ENCODE data around the gene ZNF280D. TPM values are rescaled to one million over a fixed set of nuclear protein-coding genes. Genes with fewer than 3 reads are reported as not detected.

The ZNF280D gene
- total RNA-seq, 2 donors from 2014 or later: 30.7 to 34.4 TPM

DNA sequence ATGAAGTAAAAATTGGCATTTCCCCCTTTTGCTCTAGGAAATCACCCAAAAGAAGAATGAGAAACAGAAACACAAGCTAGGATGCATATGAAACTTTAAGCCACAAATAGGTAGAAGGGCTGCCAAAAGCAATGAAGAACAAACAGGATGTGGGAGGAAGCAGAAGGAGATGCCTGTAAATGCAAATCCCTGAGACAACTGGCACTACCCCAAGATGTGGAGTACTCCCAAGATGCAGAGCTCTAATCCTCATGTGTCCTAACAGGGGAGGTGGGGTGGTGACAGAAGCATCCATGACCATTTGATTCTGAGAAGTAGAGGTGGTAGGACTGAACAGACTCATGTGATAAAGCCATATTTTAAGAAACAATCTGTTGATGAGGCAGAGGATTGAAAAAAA is 31.9 kb upstream of the ZNF280D start:
- Mint-ChIP-seq H3K4me3 (no peak overlapping the region), H3K27ac (no peak overlapping the region), H3K27me3 (no peaks in the 10 kb centered on the region), H3K4me1 (peaks cover 7% of the 10 kb centered on the region), H3K36me3 (ENCODE audit: low read depth) (peaks cover 2% of the 10 kb centered on the region)
- H3K9me3 ChIP-seq (ENCODE audit: control insufficient read depth, low read length, poor library complexity, severe bottlenecking): no peaks in the 10 kb centered on the region
- DNase-seq (no peak), ATAC-seq (no peak)

DNA sequence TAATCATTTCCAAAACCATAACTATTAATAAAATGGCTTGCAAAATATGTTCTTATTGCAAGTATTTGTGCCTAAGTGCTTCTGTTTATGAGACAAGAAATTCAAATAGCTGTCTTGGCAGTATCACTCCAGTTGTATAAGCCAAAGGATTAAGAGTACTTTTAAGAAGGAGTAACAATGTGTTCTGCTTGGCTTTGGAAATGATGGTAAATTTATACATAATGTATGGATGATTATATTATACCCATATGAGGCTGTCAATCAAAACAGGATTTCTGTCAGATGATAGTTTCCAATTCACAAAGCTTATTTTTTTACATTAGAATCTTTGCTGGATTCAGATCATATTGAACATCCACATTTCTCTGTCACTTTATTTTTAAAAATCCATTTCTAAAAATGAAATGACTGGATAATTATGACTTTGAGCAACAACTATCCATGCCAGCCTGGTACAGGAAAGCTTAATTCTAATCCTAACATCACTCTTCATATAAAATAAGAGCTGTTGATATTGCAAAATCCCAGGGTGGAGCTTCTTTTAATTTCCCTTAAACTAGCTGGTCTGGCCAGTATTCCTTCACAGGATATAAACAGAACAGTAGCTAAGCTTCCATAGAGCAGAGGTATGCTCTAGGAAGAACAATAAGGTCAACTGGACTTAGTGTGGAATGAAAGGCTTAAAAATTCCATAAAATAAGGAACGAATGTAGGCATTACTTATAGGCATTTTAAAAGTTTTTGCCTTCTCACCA is 30.0 kb upstream of the ZNF280D start:
- no peak for DNase-seq
- Mint-ChIP-seq H3K36me3 (ENCODE audit: low read depth) (peaks cover 2% of the 10 kb centered on the region), H3K4me3 (no peak overlapping the region), H3K27me3 (no peaks in the 10 kb centered on the region), H3K4me1 (peaks cover 7% of the 10 kb centered on the region), H3K27ac (no peak overlapping the region)
- no peaks in the 10 kb centered on the region for H3K9me3 ChIP-seq (ENCODE audit: control insufficient read depth, low read length, poor library complexity, severe bottlenecking)
- no peak for ATAC-seq

DNA sequence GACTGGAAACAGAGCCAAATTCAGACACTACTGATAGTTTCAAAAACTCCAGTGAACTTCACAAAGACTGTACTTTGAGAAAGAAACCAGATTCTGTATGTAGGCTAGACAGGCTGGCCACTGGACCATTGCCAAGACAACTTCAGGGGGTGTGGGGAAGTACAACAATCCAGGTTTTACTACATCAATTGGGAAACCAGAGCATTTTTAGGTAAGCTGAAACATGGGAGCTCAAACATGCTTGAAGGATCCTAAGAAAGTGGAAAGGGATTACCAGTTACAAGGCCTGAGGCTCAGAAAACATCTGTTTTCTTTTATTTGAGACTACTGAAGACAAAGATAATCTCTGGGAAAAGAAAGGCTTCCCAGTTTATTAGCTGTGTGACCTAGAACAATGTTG is 26.9 kb upstream of the ZNF280D start:
- Mint-ChIP-seq H3K27ac (no peak overlapping the region), H3K27me3 (peaks cover 6% of the 10 kb centered on the region), H3K4me3 (no peak overlapping the region), H3K4me1 (peaks cover 2% of the 10 kb centered on the region), H3K36me3 (ENCODE audit: low read depth) (peaks cover 2% of the 10 kb centered on the region)
- no peak for DNase-seq
- ATAC-seq: no peak
- H3K9me3 ChIP-seq (ENCODE audit: control insufficient read depth, low read length, poor library complexity, severe bottlenecking): no peaks in the 10 kb centered on the region

DNA sequence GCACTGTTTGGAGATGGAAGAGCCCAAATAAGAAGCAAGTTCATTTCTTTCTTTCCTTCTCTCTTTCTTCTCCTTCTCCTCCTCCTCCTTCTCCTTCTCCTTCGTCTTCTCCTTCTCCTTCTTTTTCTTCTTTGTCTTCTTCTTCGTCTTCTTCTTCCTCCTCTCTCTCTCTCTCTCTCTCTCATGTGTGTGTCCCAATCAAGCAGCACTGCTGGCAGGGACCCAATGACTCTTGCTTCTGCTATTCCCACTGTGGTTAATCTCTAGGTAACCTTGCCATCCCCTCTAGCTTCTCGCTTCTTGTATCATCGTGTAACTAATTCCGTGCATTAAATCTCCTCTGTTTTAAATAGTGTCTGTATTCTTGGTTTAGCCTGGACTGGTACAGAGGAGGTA is 26.1 kb upstream of the ZNF280D start:
- Mint-ChIP-seq H3K4me1 (no peaks in the 10 kb centered on the region), H3K36me3 (ENCODE audit: low read depth) (peaks cover 2% of the 10 kb centered on the region), H3K27ac (no peak overlapping the region), H3K4me3 (no peak overlapping the region), H3K27me3 (peaks cover 8% of the 10 kb centered on the region)
- DNase-seq: no peak
- no peak for ATAC-seq
- H3K9me3 ChIP-seq (ENCODE audit: control insufficient read depth, low read length, poor library complexity, severe bottlenecking): no peaks in the 10 kb centered on the region

DNA sequence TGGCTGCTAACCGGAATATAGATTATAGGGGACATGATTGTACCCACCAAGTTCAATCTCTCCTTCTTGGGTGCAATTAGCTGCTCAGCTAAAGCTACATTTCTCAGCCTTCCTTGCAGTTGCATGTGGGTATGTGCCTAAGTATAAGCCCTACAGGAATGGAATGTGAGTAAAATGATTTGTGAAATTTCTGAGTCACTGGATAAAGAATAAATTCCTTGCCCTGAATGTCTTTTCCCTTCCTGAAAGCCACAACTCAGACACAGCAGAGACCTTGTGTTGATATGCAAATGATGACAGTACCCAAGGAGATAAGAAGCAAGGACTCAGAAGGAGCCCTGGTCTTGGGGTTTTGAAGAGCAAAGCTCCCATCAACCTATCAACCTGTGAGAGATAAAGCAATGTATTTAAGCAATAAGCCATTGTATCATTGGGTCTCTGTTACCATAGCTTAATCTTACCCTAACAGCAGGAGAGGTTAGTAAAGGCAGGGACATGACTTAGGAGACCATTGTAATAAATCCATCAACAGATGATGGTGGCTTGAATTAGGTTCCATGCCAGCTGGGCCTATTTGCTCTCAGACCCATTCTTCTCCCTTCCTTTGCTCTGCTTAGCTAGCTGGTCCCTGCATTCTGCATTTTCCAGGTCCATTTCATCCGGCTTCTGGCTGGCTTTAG is 25.6 kb upstream of the ZNF280D start:
- DNase-seq (no peak), ATAC-seq (no peak)
- no peaks in the 10 kb centered on the region for H3K9me3 ChIP-seq (ENCODE audit: control insufficient read depth, low read length, poor library complexity, severe bottlenecking)
- H3K4me3 Mint-ChIP-seq: no peak overlapping the region
- H3K27me3 Mint-ChIP-seq: peaks cover 8% of the 10 kb centered on the region
- no peaks in the 10 kb centered on the region for H3K4me1 Mint-ChIP-seq
- H3K27ac Mint-ChIP-seq: no peak overlapping the region
- no peaks in the 10 kb centered on the region for H3K36me3 Mint-ChIP-seq (ENCODE audit: low read depth)

DNA sequence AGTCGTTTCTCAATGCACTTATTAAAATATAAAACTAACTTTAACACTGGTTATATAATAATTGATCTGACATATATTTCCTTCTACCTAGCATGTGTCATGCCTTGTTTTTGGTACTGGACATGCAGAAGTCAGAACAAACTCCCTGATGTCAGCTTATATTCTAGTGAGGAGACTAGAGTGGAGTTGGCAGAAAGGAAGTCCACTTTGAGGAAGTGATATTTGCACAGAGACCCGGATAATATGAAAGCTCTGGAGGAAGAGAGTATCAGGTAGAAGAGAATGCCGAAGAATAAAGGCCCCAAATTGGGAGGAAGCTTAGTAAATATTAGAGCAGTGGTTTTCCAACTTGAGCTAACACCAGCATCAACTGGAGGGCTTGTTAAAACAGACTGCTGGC is 24.6 kb upstream of the ZNF280D start:
- Mint-ChIP-seq H3K36me3 (ENCODE audit: low read depth) (no peaks in the 10 kb centered on the region), H3K4me1 (no peaks in the 10 kb centered on the region), H3K4me3 (no peak overlapping the region), H3K27ac (no peak overlapping the region), H3K27me3 (peaks cover 8% of the 10 kb centered on the region)
- DNase-seq (no peak), ATAC-seq (no peak)
- no peaks in the 10 kb centered on the region for H3K9me3 ChIP-seq (ENCODE audit: control insufficient read depth, low read length, poor library complexity, severe bottlenecking)

DNA sequence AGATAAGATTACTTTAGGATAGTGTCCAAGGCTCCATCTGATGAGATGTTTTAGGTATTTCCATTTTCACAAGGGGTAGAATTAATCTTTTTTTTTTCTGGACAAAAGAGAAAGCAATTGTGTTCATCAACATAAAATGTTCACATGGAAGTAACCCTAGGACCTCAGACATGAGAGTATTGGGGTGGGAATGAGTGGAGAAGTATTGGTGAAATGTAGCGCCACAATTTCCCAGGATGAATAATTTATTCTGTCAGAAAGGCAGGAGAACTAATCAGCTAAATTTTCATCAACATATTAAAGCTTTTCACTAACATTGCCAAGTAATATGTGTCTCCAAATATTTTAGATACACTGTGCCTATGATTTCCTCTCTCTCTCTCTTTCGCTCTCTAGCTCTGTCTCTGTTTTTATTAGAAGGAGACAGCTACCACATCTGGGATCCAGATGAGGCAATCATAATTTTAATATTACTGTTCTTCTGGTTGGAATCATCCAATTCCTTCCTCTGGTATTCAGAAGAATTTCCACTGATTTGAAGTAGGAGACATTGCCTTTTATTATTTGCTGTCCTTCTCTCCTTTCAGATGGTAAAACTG is 21.6 kb upstream of the ZNF280D start:
- Mint-ChIP-seq H3K27me3 (peaks cover 8% of the 10 kb centered on the region), H3K27ac (no peak overlapping the region), H3K4me3 (no peak overlapping the region), H3K36me3 (ENCODE audit: low read depth) (no peaks in the 10 kb centered on the region), H3K4me1 (no peaks in the 10 kb centered on the region)
- ATAC-seq (no peak), DNase-seq (no peak)
- H3K9me3 ChIP-seq (ENCODE audit: control insufficient read depth, low read length, poor library complexity, severe bottlenecking): no peaks in the 10 kb centered on the region

DNA sequence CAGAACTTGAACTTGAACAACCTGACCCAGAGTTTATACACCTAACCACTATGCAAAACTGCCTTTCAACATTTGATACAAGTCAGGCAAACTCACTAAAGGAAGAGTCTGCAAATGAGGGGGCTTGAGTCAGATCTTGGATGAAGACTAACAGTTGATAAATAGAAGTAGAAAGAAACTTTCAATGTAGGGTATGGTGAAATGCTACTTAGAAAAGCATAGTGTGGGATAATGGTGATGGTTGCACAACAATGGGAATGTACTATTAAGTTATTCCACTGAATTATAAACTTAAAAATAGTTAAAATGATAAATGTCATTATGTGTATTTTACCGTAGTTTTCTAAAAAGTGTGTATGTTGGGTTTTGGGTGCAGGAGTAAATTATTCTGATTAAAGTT is 19.7 kb upstream of the ZNF280D start:
- Mint-ChIP-seq H3K27me3 (peaks cover 15% of the 10 kb centered on the region), H3K27ac (no peak overlapping the region), H3K36me3 (ENCODE audit: low read depth) (no peaks in the 10 kb centered on the region), H3K4me1 (no peaks in the 10 kb centered on the region), H3K4me3 (no peak overlapping the region)
- no peak for ATAC-seq
- DNase-seq: no peak
- H3K9me3 ChIP-seq (ENCODE audit: control insufficient read depth, low read length, poor library complexity, severe bottlenecking): no peaks in the 10 kb centered on the region

DNA sequence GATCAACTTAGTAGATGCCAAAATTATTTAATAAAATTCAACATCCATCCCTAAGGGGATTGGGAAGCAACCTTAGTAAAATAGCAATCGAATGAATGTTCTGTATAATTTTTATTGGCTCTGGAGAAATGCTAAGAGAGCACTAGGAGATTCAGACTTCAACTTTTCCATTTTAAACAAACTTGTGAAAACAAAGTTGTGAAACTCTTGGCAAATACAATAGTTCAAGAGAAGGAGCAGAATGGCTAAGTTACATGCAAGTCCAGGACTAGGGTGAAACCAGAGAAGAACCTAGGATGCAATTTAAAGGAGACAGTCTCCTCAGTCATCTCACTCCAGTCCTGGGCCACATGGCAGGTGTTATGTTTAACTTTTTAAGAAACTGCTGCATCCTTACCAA is 16.7 kb upstream of the ZNF280D start:
- ATAC-seq (no peak), DNase-seq (no peak)
- Mint-ChIP-seq H3K27me3 (peaks cover 12% of the 10 kb centered on the region), H3K36me3 (ENCODE audit: low read depth) (no peaks in the 10 kb centered on the region), H3K4me1 (no peaks in the 10 kb centered on the region), H3K27ac (no peak overlapping the region), H3K4me3 (no peak overlapping the region)
- H3K9me3 ChIP-seq (ENCODE audit: control insufficient read depth, low read length, poor library complexity, severe bottlenecking): no peaks in the 10 kb centered on the region

DNA sequence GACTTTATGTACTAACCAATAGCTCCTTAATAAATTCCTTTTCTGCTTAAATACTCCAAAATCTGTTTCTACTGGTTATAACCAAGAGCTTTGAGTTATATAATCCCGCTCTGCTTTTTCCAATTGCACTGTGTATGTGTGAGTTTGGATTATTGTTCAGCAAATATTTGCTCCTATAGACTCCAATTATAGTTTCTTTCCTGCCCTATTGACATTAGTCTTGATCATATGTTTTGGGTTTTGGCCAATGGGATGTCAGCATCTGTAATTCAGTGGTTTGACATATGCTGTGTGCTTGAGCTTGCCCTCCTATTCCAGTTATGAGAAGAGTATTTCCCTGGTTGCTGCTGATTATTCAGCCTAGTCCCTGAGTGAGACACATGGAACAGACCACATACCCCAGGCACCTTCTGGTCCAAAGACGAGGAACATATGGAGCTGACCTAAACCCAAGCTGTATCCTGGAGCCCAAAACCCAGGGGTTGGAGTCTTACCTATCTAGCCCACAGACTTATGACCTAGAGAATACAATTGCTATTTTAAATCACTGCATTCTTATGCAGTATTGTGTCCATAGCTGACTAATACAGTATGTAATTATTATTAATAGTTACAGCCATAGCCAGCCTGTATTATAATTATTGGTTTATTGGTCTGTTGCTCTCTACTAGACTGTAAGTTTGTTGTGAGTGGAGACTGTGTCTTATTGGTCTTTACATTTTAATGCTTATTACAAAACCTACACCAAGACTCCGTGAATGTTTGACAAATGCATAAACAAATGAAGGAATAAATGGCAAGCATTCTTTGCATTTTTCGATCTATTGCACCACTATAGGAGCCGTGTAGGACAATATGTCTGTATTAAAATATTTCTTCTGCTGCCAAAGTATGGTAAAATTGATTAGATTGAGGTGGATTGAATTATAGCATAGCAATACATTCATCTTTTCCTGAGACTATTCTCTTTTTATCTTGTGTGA is 11.7 kb upstream of the ZNF280D start:
- Mint-ChIP-seq H3K36me3 (ENCODE audit: low read depth) (no peaks in the 10 kb centered on the region), H3K4me3 (no peak overlapping the region), H3K27me3 (peaks cover 16% of the 10 kb centered on the region), H3K4me1 (no peaks in the 10 kb centered on the region), H3K27ac (no peak overlapping the region)
- ATAC-seq (no peak), DNase-seq (no peak)
- no peaks in the 10 kb centered on the region for H3K9me3 ChIP-seq (ENCODE audit: control insufficient read depth, low read length, poor library complexity, severe bottlenecking)

DNA sequence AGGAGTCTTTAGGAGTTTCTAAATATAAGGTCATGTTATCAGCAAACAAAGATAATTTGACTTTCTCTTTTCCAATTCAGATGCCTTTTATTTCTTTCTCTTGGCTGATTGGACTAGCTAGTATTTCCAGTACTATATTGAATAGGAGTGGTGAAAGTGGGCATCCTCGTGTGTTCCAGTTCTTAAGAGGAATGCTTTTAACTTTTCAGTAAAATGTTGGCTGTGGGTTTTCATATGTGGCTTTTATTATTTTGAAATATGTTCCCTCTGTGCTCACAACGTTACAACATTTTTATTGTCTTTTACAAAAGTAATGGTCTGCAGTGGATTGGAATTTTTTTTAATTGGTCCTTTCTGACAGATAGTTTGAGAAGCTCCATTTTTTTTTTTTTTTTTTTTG is 8.2 kb upstream of the ZNF280D start:
- Mint-ChIP-seq H3K4me3 (no peak overlapping the region), H3K36me3 (ENCODE audit: low read depth) (no peaks in the 10 kb centered on the region), H3K27ac (no peak overlapping the region), H3K27me3 (peaks cover 5% of the 10 kb centered on the region), H3K4me1 (no peaks in the 10 kb centered on the region)
- peaks cover 2% of the 10 kb centered on the region for H3K9me3 ChIP-seq (ENCODE audit: control insufficient read depth, low read length, poor library complexity, severe bottlenecking)
- no peak for DNase-seq
- no peak for ATAC-seq

DNA sequence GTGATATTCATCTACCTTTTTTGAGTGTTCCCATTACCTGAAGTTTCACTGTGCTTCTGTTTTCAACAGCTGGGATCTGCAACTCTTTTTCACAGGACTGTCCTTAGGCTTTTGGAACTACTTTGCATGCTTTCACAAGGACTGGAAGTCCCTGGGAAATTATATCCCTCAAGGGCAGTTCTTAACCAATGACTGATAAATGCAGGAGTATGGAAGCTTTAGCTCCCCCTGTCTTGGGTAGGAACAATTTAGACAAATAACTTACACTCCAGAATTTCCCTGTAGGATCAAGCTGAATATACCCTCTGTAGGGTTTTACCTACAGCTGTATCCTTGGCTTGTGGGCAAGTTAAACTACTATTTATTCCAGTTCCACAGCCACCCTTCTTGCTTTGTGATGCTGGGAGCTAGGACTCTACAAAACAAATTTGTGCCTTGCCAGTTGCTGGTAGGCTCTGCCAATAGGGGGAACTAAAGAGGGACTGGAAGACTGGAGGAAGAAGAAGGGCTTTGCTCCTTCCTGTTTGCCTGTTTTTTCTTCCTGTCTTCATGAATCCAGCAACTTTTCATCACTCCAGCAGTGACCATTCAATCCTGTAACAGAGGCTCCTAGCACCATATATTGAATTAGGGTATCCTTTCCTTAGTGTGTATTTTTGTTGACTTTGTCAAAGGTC is 6.8 kb upstream of the ZNF280D start:
- Mint-ChIP-seq H3K4me1 (no peaks in the 10 kb centered on the region), H3K27me3 (peaks cover 5% of the 10 kb centered on the region), H3K27ac (no peak overlapping the region), H3K4me3 (no peak overlapping the region), H3K36me3 (ENCODE audit: low read depth) (no peaks in the 10 kb centered on the region)
- ATAC-seq (no peak), DNase-seq (no peak)
- H3K9me3 ChIP-seq (ENCODE audit: control insufficient read depth, low read length, poor library complexity, severe bottlenecking): peaks cover 2% of the 10 kb centered on the region
